Stimulated activated effector memory CD8-positive, alpha-beta T cell treated with anti-CD3 and anti-CD28 coated beads, Interleukin-12 subunit alpha, Interleukin-12 subunit beta, amount 100 ng/mL, for 72 hours (primary cell): ENCODE results near the gene CD5L.

Source experiments
- ATAC-seq: fragments of 150-1000 bp; cut with Tn5 transposase; 2 replicates; pipeline ENCODE4 v1.10.0; 2021
- DNase-seq, 2 donors: peaks; one replicate each; pipeline ENCODE4 v3.0.0; 2021 to 2022; ENCODE audit warnings: low spot score in 2 of 2
- H3K27ac Mint-ChIP-seq: one replicate; pipeline ENCODE4 v1.8.0; 2022; ENCODE audit warnings: mild to moderate bottlenecking, mixed read lengths
- H3K36me3 Mint-ChIP-seq: one replicate; pipeline ENCODE4 v1.8.0; 2022; ENCODE audit warnings: mild to moderate bottlenecking, mixed read lengths
- H3K4me1 Mint-ChIP-seq: one replicate; pipeline ENCODE4 v1.8.0; 2022; ENCODE audit warnings: mixed read lengths
- H3K4me3 Mint-ChIP-seq: one replicate; pipeline ENCODE4 v1.8.0; 2022; ENCODE audit warnings: mild to moderate bottlenecking, mixed read lengths
- H3K9me3 Mint-ChIP-seq: one replicate; pipeline ENCODE4 v1.8.0; 2022; ENCODE audit warnings: mixed read lengths

The CD5L gene

DNA sequence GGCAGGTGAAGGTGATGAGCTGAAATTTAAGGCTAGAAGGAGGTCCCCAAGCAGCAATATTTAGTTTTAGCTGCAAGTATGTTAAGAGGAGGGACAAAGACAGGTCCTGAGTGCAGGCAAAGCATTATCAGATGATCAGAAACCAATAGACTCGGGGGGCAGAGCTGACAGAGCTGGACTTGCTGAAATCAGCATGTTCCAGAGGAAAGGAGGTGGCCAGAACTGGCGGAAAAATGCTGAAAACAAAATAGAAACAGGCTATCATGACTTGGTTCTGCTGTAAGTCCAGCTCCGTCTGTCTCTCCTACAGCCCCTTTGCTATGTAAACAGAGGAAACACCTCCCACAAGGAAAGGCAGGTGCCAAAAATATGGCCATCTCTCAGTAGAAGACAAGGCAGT, at the start of gene CD5L:
TSS of gene CD5L (minus strand) at position 101 of the 400 bp plus-strand sequence. CDS start 107 bp downstream, outside the sequence.
- ATAC-seq (no peak), DNase-seq (no peak)
- Mint-ChIP-seq H3K27ac (no peak within 1 kb of the TSS), H3K9me3 (no peaks in the 10 kb centered on the region), H3K36me3 (no peaks in the 10 kb centered on the region), H3K4me1 (no peaks in the 10 kb centered on the region), H3K4me3 (no peak within 1 kb of the TSS)

DNA sequence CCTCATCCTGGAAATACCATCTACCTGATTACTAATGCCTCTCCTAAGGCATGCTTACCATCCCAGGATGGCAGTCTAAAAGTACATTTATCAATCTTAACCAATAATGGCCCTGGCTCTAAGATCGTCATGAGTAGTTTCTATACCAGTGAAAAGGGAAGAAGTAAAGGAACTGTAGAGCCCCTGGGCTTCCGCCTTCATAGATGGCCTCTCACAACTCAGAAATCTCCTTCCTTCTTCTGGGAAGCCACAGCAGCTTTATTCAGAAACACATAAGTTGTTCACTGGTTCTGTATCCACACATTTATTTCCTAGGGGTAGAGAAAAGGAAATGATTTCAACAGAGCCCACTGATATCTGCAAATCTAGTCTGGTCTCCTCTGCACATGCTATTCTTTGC, 41.0 kb upstream of the CD5L start:
- Mint-ChIP-seq H3K9me3 (no peaks in the 10 kb centered on the region), H3K36me3 (no peaks in the 10 kb centered on the region), H3K4me3 (no peak overlapping the region), H3K27ac (no peak overlapping the region), H3K4me1 (no peaks in the 10 kb centered on the region)
- ATAC-seq (no peak), DNase-seq (no peak)

DNA sequence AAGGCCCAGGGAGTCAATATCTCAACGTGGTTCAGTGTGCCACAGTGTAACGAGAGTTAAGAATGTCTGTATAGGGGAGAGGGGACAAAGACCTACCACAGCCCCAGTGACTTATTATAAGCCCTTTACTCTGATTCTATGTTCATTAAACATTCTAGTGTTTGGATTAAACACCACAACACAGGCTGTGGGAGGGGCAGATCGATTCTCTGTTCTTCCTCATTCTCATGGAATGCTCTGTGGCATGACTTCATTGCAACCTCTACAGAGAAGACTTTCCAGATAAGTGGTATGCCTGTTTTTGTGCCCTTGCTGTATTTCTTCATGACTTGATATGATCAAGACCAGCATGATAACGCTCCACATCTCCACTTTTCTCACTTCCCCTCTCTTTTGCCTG, 39.0 kb upstream of the CD5L start:
- Mint-ChIP-seq H3K4me1 (no peaks in the 10 kb centered on the region), H3K27ac (no peak overlapping the region), H3K4me3 (no peak overlapping the region), H3K9me3 (no peaks in the 10 kb centered on the region), H3K36me3 (no peaks in the 10 kb centered on the region)
- DNase-seq = no peak
- no peak for ATAC-seq

DNA sequence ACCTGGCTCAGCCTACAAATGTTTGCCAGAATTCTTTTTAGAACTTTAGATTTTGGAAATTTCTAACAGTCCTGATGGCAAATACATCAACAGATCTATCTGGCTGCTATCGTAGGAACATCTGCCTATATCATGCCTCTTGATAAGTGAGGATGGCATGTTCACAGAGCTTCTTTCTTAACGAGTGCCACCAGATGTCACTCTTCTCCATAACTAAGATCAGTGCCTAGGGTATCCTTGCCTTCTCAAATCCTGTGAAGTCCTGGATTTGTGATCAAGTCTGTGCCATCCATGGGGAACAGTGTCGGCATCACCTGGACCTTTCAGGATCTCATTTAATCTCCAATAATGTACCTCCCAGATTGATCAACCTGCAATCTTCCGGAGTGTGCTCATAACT, 36.5 kb upstream of the CD5L start:
- Mint-ChIP-seq H3K4me1 (no peaks in the 10 kb centered on the region), H3K4me3 (no peak overlapping the region), H3K9me3 (no peaks in the 10 kb centered on the region), H3K27ac (no peak overlapping the region), H3K36me3 (no peaks in the 10 kb centered on the region)
- DNase-seq (no peak), ATAC-seq (no peak)

DNA sequence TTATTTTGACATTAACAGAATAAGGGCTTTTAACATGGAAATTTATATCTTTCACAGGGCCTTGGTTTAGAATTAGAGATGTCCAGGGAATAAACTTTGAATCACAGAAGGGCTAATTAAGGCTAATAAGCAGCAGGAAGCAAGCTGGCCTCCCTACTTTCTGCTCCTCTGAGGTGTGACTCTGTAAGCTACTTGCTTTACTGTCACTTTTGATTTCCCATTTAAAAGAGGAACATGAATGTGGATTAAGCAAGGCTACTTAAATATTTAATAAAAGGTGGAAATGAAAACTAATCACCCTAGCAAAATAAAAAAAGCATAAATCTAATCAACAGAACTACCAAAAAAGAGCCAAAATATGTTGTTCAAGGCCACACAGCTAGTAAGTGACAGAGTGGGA, 28.9 kb upstream of the CD5L start:
- Mint-ChIP-seq H3K27ac (no peak overlapping the region), H3K4me3 (no peak overlapping the region)

DNA sequence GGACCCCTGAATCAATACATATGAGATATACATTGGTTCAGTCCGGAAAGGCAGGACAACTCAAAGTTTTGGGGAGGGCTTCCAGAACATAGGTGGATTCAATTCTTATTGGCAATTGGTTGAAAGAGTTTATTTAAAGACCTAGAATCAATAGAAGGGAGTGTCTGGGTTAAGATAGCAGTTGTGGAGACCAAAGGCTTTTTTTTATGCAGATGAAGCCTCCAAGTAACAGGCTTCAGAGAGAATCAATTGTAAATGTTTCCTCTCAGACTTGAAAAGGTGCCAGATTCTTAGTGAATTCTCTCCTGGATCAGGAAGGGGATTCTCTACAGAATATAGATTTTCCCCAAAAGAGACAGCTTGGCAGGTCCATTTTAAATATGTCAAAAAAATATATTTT, 27.0 kb upstream of the CD5L start:
- no peak overlapping the region for H3K4me3 Mint-ChIP-seq
- H3K9me3 Mint-ChIP-seq = no peaks in the 10 kb centered on the region
- ATAC-seq (no peak), DNase-seq (no peak)
- no peaks in the 10 kb centered on the region for H3K36me3 Mint-ChIP-seq
- no peaks in the 10 kb centered on the region for H3K4me1 Mint-ChIP-seq
- no peak overlapping the region for H3K27ac Mint-ChIP-seq

More for the DNA sequence above, 28.9 kb upstream of the CD5L start:
- Mint-ChIP-seq H3K36me3 (no peaks in the 10 kb centered on the region), H3K9me3 (no peaks in the 10 kb centered on the region), H3K4me1 (no peaks in the 10 kb centered on the region)
- no peak for DNase-seq
- ATAC-seq = no peak

DNA sequence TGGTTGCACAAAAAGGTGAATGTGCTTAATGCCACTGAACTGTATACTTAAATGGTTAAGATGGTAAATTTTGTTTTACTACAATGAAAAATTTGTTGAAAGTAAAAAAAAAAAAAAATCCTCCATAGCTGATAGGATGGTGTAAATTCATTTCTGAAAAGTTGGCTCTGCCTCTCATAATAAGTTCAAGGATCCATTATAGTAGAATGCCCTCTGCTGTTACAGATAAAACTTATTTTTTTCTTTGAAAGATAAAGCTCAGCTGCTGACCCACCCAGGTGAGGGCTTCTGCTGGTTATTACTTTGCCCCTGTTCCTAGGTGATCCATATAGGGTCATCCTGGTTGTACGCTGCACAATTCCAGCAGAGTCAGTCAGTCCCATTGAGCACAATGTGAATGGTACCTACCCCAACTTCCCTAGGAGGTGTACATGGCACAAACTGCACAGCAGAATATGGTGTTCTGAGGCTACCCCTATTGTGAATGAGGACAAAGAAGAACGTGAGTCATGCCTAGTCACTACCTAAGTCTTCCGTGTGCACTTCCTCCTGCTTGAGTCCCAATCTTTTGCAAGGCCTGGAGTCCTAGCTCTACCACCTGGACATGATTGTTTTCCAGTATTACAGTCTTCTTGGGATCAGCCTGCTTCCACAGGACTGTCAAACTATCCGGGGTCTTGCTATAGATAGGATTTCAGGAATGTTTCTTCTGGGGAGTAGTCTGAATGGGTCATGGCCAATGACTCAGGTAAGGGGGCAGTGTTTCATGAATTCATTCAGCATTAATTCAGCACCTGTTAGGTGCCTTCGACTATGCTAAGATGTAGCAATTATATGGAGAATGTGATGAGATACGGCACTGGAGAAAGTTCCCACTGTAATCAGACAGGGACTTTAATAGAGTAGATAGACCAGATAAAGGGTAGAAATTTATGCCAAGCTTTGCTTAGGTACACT, 20.8 kb upstream of the CD5L start:
- Mint-ChIP-seq H3K4me3 (no peak overlapping the region), H3K36me3 (no peaks in the 10 kb centered on the region), H3K27ac (no peak overlapping the region), H3K4me1 (no peaks in the 10 kb centered on the region), H3K9me3 (no peaks in the 10 kb centered on the region)
- ATAC-seq (no peak), DNase-seq (no peak)

DNA sequence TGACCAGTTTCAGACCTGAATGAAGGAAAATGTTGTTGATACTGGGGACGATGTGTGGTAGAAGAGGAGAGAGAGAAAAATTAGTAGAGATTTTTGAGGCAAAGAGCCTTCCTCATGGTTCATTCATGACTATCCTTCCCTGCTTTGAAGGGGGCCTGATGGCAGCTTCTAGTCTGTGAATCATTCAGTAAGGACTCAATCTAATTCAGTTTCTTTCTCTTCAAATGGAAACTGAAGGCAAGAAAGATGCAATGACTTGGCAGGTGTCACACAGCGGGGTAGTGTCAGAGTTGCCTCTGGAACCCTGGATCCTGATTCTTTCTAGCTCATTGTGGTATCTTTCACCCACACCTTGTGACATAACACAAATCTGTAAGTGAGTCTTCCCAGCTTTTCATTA, 14.9 kb upstream of the CD5L start:
- DNase-seq (no peak), ATAC-seq (peak; percentile 51)
- Mint-ChIP-seq H3K4me3 (no peak overlapping the region), H3K27ac (no peak overlapping the region), H3K9me3 (no peaks in the 10 kb centered on the region), H3K4me1 (no peaks in the 10 kb centered on the region), H3K36me3 (no peaks in the 10 kb centered on the region)

DNA sequence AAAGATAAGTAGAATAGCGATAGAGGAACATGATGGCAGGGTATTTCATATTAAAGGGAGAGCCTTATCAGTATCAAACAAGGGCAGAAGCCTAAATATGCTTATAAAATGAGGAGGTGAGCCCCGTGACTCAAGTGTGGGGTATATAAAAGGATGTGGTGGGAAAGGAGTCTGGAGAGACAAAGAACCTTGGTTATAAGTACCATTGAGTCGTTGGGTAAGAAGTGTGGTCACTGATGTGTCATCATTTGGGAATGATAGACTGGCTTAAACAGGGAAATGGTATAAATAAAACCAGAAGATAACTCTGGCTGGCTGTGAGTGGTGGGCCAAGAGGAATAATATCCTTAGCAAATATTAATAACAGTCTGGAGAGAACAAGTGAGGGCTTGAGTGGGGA, 10.9 kb upstream of the CD5L start:
- DNase-seq (no peak), ATAC-seq (no peak)
- H3K36me3 Mint-ChIP-seq = no peaks in the 10 kb centered on the region
- H3K9me3 Mint-ChIP-seq = no peaks in the 10 kb centered on the region
- H3K4me1 Mint-ChIP-seq = no peaks in the 10 kb centered on the region
- no peak overlapping the region for H3K4me3 Mint-ChIP-seq
- H3K27ac Mint-ChIP-seq = no peak overlapping the region

DNA sequence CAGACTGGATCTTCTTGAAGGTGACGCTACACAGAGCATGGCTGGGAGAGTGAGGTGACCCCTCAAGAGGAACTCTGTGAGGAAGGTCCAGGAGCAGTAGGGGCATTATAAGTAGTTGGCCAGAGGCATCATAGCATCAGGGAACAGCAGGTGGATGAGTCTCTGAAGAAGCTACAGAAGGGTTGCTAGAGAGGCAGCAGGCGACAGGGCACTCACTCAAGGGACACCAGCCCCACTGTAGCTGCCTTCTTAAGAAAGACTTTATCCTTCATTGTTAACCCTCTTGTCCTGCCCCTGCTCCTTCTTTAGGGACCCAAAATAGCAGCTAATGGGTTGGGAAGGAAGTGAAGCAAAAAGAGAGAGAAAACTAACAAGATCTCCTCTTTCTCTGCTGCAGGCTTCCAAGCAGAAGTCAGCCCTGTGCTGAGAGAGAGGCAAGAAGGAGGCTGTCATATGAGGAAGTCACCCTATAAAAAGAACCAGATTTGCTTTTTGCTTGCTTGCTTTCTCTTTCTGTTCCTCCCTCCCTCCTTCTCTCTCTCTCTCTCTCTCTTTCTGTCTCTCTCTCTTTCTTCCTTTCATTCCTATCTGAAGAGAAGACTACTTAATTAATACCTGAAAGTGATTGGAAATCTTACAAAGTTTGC, 7.7 kb upstream of the CD5L start:
- Mint-ChIP-seq H3K4me3 (no peak overlapping the region), H3K4me1 (no peaks in the 10 kb centered on the region), H3K27ac (no peak overlapping the region), H3K36me3 (no peaks in the 10 kb centered on the region), H3K9me3 (no peaks in the 10 kb centered on the region)
- ATAC-seq (no peak), DNase-seq (no peak)

DNA sequence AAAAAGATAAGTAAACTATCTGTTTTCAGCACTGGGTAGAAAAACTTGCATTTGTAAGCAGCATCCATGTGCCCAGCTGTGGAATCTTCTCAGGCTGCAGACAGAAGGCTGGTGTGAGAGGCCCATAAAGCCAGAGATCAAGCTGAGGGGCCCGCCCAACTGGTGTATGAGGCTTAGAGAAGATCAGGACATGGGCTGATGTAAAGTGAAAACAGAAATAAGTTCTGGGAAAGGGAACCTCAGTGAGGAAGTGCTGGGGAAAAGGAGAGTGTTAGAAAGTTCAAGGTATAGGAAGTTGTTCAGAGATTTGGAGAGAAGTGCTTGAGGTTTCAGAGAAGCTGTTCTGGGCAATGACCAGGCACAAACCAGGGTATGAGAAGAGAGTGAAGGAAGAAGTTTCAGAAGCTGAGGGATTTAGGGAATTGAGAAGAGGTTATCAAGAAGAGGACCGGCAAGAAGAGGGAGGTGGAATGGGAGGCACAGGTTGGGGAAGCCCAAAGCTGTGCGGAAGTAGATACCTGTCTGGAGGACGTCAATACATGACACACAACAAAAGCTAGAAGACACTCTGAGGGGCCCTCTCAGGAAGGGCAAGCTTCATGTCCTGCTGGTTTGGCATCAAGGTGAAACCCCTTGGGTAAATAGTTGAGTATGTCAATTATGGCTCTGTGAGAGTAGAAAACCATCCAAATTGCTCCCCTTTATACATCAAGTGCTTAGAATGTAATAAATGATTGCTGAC, 2.7 kb upstream of the CD5L start:
- no peak for DNase-seq
- H3K9me3 Mint-ChIP-seq = no peaks in the 10 kb centered on the region
- no peaks in the 10 kb centered on the region for H3K36me3 Mint-ChIP-seq
- no peak overlapping the region for H3K4me3 Mint-ChIP-seq
- H3K27ac Mint-ChIP-seq = no peak overlapping the region
- no peak for ATAC-seq
- no peaks in the 10 kb centered on the region for H3K4me1 Mint-ChIP-seq

DNA sequence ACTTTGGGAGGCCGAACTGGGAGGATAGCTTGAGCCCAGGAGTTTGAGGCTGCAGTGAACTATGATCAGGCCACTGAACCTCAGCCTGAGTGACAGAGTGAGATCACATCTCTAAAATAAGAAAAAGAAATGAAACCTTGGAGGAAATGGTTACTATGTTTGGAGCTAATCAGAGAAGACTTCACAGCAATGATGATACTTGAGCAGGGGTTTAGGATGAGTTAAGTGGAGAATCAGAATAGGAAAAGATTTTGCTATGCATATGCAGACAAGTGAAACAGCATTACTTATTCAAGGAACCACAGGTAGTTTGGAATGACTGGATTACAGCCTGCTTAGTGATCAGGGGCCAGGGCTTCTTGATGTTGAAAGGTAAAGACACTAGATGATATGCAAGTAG, 1.3 kb upstream of the CD5L start:
- ATAC-seq = peak; percentile 73
- no peak overlapping the region for H3K4me3 Mint-ChIP-seq

DNA sequence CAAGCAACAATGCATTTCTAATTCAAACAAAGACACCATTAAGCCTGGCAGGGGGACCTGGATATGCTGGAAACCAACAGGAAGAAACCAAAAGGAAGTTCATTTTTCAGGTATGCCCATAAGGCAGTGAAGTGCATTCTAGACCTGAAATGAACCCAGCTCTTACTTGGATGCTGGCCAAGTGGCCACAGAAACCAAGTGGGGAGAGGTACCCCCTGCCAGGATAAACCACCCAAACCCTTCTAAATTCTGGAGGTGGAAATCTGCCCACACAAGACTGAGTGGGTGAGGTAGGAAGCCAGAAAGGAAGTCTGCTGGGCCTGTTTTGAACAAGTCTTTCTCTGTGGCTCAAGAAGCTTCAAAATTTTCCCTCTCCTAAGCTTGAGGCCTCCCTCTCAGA, 2.6 kb downstream of the CD5L start:
- H3K9me3 Mint-ChIP-seq = no peaks in the 10 kb centered on the region
- no peak for ATAC-seq

More for the DNA sequence above, 1.3 kb upstream of the CD5L start:
- Mint-ChIP-seq H3K4me1 (no peaks in the 10 kb centered on the region), H3K9me3 (no peaks in the 10 kb centered on the region), H3K27ac (no peak overlapping the region), H3K36me3 (no peaks in the 10 kb centered on the region)
- DNase-seq = no peak

DNA sequence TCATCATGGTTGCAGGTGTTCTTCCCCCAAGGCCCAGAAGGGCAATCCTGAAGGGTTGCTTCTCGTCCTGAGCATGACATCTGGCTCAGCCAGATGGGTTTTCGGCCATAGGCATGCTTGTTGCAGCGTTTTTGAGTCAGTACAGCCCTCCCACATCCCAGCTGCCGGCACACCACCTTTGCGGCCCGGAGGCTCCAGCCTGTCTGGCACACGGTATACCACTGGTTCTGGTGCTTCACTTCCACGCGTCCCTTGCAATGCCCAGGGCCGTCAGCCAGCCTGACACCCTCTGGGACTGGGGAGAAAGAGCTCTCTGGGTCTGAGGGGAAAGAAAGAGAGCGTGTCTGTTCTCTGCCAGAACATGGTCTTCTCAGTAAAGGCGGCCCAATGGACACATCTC, 7.2 kb downstream of the CD5L start:
- Mint-ChIP-seq H3K27ac (no peak overlapping the region), H3K9me3 (no peaks in the 10 kb centered on the region), H3K4me3 (no peak overlapping the region), H3K36me3 (no peaks in the 10 kb centered on the region), H3K4me1 (no peaks in the 10 kb centered on the region)
- DNase-seq (no peak), ATAC-seq (no peak)

More for the DNA sequence above, 2.6 kb downstream of the CD5L start:
- H3K27ac Mint-ChIP-seq = no peak overlapping the region
- no peak overlapping the region for H3K4me3 Mint-ChIP-seq
- no peaks in the 10 kb centered on the region for H3K36me3 Mint-ChIP-seq
- H3K4me1 Mint-ChIP-seq = no peaks in the 10 kb centered on the region
- no peak for DNase-seq

DNA sequence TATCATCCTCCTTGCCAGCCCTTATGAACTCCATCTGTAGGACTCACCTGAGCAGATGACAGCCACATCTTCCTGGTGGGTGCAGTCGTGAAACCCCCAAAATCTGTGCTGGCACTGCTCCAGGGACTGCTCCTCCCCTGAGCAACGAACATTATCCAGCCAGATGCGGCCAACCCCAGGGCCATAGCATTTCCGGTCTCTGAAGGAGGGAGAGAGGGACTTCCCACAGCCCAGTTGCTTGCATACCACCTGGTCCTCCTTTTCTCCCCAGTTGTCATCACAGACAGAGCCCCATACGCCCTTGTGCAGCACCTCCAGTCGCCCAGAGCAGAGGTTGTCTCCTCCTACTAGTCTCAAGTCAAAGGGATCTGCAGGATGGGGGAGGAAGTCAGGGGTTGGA, 8.5 kb downstream of the CD5L start:
- Mint-ChIP-seq H3K9me3 (no peaks in the 10 kb centered on the region), H3K4me3 (no peak overlapping the region), H3K4me1 (no peaks in the 10 kb centered on the region), H3K36me3 (no peaks in the 10 kb centered on the region), H3K27ac (no peak overlapping the region)
- DNase-seq (no peak), ATAC-seq (no peak)
